Measurements from ENCODE around the gene SHBG. TPM values are rescaled to one million over a fixed set of nuclear protein-coding genes. Genes with fewer than 3 reads are reported as not detected.

Gene SHBG
- total and polyA plus RNA-seq, 10 of the 15 experiments (the other 5 are each of a cell fraction or from before 2014, with no cell fraction given): not detected

- TF ChIP-seq CBX5 (IDR thresholded peaks at IDR 0.05; ENCODE audit: low read depth) (no peak), NFYA (IDR thresholded peaks at IDR 0.05; ENCODE audit: borderline replicate concordance, low read depth, low read length) (no peak), ZNF207 (IDR thresholded peaks at IDR 0.05; ENCODE audit: borderline replicate concordance) (no peak), ZZZ3 (IDR thresholded peaks at IDR 0.05; ENCODE audit: control insufficient read depth, insufficient read length, low read depth) (no peak), HDAC2 (IDR thresholded peaks at IDR 0.05) (no peak), CHD4 (IDR thresholded peaks at IDR 0.05) (no peak), REST (IDR thresholded peaks at IDR 0.05; ENCODE audit: low read depth, low read length) (no peak), SREBF1 (IDR thresholded peaks at IDR 0.05; ENCODE audit: low read length) (no peak), MTA2 (IDR thresholded peaks at IDR 0.05; ENCODE audit: low read depth) (peak; percentile 57; the same call in 1 of the 2 replicates), JUNB (IDR thresholded peaks at IDR 0.05) (no peak), PRDM15 (CRISPR knock-in tag; IDR thresholded peaks at IDR 0.05) (no peak), E4F1 (IDR thresholded peaks at IDR 0.05; ENCODE audit: borderline replicate concordance, partially characterized antibody) (no peak), SMARCA5 (IDR thresholded peaks at IDR 0.05) (no peak), NFIC (IDR thresholded peaks at IDR 0.05; ENCODE audit: low read depth, low read length) (no peak), MYC (IDR thresholded peaks at IDR 0.05; ENCODE audit: insufficient read depth, insufficient read length, insufficient replicate concordance, low read length, severe bottlenecking) (no peak), RCOR1 (conservative IDR thresholded peaks at IDR 0.05; ENCODE audit: low read depth, low read length) (no peak), ZBED1 (IDR thresholded peaks at IDR 0.05; ENCODE audit: borderline replicate concordance) (no peak), NR2C1 (IDR thresholded peaks at IDR 0.05) (peak; percentile 20; the same call in 1 of the 2 replicates), ASH2L (IDR thresholded peaks at IDR 0.05; ENCODE audit: borderline replicate concordance, low read depth) (no peak)
Measured at GRCh38 chr17:7627250-7628121, 2.4 kb upstream of the SHBG start, which contains the start of gene SAT2 (continued).
